Fibroblast of gingiva (primary cell): Measurements from ENCODE around the gene IFNL4.
A peak's percentile ranks its signal among the peaks of the same experiment; 100 is the strongest.
"Not testable (repeated sequence)": the region's sequence is repeated elsewhere in the genome, so short reads cannot be mapped to it uniquely, and the experiment has no call there.

ENCODE experiments used
- DNase-seq: peaks from one replicate; pipeline ENCODE4 v3.0.0-alpha.2; 2011; ENCODE audit warnings: low read depth

IFNL4 gene

DNA sequence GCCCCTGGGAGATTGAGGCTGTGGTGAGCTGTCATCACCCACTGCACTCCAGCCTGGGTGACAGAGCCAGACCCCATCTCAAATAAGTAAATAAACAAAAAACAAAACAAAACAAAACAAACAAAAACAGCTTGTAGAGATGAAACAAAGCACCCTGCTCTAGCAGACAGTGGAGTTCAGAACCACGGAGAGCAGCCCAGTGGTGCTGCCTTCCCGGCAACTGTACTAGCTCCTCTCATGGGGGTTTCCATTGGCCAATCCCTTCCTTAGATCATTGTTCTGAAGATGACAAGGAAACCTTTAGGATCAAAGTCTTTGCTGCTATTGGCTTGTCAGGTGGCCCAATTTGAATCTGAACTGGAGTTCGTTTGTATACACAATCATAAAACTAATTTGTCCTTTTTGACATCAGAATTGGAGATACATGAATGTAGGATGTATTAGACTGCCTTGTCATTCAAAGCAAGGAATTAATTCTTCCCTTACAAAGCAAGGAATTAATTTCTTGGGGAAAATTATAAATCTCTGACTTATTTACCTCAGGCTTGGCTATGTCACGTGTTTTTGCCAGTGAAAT, 24.9 kb downstream of the IFNL4 start:
- no peak for DNase-seq

DNA sequence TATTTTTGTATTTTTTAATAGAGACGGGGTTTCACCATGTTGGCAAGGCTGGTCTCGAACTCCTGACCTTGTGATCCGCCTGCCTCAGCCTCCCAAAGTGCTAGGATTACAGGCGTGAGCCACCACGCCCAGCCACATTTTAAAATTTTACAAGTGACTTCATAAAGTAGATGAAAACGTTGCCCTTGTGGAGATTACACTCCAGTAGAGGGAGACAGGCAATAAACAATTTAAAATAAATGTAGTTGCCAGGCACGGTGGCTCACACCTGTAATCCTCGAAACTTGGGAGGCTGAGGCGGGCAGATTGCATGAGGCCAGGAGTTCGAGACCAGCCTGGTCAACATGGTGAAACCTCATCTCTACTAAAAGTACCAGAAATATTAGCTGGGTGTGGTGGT, 29.5 kb downstream of the IFNL4 start:
- DNase-seq: not testable (repeated sequence)

DNA sequence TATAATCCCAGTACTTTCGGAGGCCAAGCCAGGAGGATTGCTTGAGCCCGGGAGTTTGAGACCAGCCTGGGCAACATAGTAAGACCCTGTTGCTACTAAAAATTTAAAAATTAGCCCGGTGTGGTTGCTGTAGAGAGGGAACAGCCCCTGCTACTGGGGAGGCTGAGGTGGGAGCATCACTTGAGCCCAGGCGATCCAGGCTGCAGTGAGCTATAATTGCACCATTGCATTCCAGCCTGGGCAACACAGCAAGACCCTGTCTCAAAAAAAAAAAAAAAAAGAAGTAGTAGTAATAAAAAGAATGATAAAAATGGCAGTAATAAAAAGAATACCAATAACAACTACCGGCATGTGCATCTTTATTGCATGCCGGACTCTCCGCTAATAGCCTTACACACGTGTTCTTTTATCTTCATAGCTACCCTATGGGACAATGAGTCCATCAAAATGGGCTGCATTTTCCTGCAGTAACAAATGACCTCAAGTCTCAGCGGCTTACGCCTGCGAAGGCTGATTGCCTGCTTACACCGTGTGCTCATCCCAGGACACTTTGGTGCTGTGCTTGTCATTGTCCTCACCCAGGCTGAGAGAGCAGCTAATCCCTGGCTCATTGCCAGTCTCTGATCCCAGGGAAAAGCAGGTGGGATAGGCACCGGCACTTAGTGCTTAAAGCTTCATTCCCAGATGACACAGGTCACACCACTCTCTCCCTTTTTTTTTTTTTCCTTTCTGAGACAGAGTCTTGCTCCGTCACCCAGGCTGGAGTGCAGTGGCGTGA, 30.2 kb downstream of the IFNL4 start:
- DNase-seq: no peak

DNA sequence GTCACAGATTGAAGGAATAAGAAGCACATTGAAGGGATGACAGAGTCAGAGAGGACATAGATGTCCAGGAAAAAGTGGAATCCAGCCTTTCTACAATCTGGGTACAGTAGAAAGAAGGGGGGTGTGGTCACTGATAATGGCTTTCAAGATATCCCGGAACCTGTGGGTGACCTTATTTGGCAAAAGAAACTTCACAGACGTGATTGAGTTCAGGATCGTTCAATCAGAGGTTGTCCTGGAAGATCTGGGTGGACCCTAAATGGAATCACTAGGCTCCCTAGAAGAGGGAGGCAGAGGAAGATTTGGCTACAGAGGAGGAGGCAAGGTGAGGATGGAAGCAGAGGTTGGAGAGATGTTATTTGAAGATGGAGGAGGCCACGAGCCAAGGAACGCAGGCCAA, 31.6 kb downstream of the IFNL4 start:
- no peak for DNase-seq

DNA sequence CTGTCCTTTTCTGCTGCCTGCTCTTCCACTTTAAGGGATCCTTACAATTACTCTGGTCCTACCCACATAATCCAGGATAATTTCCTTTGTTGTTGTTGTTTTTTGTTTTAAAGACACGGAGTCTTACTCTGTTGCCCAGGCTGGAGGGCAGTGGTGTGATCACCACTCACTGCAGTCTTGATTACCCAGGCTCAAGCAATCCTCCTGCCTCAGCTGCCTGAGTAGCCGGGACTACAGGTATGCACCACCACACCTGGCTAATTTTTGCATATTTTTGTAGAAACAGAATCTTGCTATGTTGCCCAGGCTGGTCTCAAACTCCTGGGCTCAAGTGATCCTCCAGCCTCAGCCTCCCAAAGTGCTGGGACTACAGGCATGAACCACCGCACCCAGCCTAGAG, 33.3 kb downstream of the IFNL4 start:
- DNase-seq: not testable (repeated sequence)

DNA sequence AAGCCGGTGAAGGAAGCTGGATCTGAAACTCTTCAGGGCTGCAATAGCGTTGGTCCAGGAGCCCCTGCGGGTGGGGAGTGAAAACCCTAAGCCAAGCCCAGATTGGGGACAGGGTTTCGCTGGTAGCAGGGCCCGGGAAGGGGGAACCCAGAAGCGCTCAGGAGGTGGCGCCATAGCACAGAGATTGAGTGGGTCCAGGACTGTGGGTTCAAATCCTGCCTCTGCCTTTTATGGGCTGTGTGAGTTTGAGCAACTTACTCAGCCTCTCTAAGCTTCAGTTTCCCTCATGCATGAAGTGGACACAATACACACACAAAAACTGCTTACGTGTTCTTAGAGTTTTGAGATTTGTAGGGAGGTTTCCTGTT, 36.3 kb downstream of the IFNL4 start:
- DNase-seq: no peak

DNA sequence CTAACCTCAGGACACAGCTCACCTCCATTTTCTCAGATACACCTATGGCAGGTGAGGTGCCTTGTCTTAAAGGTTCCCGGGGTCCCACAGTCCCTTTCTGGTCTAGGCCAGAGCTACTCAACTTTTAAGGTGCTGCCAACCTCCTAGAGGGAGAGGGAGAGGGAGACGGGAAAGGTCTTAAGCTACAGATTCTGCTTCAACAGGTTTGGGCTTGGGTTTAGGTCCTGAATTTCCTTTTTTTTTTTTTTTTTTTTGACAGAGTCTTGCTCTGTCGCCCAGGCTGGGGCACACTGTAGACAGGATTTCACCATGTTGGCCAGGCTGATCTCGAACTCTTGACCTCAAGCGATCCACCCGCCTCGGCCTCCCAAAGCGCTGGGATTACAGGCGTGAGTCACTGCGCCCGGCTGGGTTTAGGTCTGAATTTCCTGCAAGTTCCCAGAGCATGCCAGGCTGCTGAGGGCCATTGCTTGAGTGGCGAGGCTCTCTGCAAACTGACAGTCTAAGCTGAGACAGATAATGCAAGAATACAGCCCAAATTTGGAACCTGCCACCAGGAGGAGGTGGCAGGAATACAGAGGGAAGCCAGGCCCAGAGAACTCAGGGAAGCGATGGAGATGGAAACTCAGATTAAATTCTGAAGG, 36.8 kb downstream of the IFNL4 start:
- no peak for DNase-seq

DNA sequence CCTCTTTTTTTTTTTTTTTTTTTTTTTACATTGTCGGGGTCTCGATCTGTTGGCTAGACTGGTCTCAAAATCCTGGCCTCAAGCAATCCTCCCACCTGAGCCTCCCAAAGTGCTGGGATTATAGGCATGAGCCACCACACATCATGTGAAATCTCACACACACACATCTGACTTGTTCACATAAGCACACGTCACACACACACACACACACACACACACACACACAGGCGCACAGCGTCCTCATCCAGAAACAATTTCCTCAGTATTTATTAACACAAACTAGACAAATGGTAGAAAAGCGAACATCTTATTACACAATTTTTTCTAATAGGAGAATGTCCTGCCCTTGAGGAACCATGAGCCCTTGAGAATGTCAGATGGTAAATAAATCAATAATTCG, 39.5 kb downstream of the IFNL4 start:
- no peak for DNase-seq

DNA sequence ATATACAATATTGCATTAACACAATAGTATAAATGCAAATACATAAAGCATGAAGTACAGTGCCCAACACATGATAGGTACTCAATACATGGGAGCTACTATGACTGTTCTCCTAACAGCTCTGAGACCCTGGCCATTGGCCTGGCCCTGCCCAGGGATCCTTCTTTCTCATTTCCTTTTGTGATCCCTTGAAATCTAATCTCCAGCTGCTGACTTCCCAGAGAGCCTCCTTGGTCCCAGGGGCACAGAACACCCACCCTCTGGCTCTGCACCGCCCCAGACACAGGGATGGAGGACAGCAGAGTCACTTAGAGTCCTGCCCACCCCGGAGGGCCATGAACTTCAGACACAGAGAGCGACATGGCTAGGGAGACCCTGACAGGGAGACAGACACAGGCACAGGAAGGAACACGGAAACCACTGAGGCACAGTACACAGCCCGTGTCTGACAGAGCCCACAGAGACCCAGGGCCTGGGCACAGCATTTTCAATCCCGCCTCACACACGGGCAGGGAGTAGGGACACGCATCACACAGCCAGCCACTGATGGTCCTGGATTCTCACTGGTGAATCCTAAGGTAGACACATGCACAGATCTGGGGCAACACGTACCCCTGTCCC, 40.4 kb downstream of the IFNL4 start:
- no peak for DNase-seq

DNA sequence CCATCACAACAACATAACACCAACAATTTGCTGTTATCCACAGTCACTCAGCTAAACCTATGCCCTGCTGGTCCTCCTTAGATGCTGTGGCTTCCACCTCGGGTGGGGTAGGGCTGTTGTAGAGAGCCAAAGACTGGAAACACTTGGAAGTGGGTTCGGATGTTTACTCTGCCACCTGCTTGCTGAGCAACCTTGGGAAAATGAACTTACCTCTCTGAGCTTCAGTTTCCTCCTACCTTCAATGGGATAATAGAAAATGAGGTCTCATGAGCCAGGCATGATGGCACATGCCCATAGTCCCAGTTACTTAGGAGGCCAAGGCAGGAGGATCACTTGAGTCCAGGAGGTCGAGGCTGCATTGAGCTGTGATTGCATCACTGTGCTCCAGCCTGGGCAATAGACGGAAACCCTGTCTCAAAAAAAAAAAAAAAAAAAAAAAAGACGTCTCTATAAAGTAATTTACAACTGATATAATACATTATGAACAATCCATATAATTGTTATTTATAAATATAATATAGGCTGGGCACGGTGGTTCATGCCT, 41.3 kb downstream of the IFNL4 start:
- DNase-seq: no peak

DNA sequence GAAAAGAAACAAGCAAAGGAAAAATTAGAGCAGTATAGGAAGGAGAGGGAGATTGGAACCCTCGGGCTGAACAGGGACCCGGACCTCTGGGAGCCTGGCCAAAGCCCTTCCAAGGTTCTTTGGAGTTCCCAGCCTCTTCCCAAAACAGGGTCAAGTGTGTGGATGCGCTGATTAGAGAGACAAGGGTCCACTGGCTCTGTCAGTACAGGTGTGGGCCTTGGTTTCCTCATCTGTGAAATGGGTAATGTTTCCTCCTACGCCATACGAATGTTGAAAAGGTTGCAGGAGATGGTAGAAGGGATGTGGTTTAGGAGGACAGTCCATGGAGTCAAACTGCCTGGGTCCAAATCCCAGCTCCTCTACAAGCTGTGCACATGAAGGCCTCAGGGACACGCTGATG, 42.5 kb downstream of the IFNL4 start:
- DNase-seq: no peak

DNA sequence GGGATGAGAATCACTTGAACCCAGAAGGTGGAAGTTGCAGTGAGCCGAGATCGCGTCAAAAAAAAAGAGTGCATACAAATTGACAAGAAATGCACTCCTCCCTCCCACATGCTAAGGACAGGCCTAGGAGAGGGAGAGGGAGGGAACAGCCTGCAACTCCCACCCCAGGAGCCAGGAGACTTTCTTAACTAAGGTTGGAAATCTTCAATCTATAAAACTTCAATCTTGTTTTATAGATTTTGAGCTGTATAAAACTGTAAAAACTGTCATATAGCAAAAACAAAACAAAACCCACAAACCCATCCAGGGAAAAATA, 43.2 kb downstream of the IFNL4 start:
- no peak for DNase-seq

DNA sequence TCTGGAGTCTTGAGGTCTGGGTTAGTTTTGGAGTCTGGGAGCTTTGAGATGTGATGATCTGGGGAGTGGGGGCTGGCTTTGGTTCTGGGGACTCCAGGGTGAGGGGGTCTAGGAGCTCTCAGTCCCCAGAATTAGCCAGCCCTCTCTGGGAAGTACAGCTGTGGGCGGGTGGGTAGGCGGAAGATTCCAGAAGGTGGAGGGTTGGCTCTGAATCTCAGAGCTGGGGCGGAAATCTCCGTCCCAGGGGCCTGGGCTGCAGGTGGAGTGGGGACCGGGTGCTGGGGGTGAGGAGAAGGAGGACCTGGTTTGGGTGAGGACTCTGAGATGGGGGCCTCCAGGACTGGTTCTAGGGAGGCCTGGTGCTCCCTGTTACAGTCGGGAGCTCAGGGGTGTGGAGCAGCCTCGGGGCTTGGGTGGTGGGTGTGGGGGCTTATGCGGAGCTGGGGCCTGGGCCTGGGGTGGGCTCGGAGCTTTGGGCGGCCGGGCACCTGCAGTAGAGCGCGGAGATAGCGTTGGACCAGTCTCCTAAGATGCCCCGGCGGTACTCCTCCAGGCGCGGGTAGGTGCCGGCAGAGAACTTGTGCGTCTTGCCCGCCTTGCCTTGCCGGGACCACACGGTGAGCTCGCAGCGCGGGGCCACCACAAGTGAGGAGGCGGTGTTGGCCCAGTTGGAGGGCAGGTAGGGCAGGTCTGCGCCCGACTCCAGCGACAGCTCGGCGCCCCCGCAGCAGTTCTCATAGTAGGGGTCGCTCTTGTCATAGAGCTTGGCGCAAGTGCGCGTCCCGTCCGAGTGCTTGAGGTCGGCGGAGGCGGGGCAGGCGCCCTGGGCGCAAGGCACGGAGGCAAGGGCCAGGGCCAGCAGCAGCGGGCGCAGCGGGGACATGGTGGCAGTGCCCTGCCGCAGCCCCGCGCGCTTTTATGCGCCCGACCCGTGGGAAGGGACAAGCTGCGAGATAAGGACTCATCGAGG, 45.0 kb downstream of the IFNL4 start, which contains the start of gene SYCN:
Gene SYCN (minus strand): TSS at position 892 of the 970 bp plus-strand sequence. CDS start 9 bp downstream, at position 883.
- no peak for DNase-seq

DNA sequence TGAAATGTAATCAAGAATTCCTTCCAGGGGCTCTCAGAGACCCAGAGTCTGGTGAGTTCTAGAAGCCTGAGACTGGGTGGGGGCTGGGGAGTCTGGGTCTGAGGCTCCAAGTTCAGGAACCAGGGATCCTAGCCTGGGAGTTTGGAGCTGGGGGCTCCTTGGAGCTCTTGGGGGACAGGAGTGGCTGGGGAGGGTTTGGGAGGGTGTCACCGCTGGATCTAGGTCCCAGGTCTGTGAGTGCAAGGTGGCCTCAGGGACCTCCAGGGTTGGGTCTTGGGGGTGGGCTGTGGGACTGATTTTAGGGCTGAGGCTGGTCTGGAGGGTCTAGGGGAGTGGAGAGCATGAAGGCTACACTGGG, 45.7 kb downstream of the IFNL4 start:
- no peak for DNase-seq

DNA sequence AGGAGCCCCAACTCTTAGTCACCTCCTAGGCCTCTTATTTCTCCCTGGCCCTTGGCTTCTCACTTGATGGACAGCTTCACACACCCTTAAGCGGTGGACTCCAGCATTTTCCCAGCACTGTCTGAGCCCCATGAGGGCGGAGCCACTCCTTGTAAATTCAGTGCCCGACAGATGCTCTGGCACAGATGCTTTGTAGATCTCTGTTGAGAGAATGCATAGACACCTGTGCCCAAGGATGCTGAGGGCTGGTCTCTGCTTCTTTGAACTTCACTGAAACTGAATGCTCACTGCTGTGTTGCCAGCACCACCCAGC, 47.9 kb downstream of the IFNL4 start:
- no peak for DNase-seq

DNA sequence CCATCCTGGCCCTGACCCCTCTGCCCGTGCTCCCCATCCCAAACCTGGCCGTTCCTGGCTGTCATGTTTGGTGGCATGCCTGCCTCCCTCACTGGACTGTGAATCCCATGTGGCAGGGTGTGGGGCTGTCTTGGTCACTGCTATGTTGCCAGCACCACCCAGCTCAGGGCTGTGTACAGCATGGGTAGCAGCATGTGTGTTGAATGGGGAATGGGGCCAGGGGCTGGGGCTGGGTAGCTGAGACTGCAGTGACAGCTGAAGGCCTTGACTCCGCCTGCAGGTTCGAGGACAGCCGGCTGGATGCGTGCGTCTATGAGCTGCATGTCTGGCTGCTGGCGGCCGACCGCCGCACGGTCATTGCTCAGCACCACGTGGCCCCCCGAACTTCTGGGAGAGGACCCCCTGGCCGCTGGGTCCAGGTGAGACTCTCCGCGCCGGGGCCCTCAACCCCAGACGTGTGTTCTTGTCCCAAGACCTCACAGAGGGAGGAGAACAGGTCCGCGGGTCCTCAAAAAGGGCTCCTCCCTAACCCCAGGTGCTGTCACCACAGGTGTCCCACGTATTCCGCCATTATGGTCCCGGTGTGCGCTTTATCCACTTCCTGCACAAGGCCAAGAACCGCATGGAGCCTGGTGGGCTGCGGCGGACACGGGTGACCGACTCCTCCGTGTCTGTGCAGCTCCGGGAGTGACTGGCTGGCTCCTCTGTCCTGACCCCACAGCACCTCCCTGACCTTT, 48.4 kb downstream of the IFNL4 start:
- DNase-seq: no peak

DNA sequence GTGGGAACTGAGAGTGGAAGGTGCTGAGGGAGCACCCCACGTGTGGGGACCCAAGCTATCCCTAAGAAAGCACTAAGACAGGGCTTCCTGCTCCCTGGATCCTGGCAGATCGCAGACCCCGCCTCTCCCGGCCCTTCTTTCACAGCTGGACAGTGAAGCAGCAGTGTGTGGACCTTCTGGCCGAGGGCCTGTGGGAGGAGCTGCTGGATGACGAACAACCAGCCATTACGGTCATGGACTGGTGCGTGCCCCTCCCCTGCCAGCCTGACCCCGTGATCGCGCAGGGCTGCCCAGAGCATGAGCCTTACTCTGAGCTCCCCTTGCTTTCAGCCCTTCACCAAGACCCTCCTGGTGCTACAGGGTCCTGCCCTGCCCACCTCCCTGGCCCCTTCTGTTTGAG, 49.6 kb downstream of the IFNL4 start:
- DNase-seq: peak; percentile 60

DNA sequence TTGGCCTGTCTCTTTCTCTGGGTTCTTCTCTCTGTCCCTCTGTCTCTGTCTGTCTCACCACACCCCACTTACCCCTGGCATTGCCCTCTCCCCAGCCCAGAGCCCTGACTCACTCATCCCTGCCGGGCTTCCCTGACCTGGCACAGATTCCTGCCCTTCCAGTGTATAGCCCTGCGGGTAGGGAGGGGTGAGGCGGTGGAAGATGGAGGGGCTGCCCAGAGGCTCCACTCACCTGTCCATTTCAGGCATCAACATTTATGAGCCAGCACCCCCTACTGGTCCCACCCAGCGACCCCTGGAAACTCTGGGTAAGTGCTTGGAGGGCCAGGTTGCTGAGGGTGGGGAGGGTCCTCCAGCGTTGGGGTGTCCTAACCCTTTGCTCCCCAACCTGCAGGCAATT, 50.8 kb downstream of the IFNL4 start:
- no peak for DNase-seq

DNA sequence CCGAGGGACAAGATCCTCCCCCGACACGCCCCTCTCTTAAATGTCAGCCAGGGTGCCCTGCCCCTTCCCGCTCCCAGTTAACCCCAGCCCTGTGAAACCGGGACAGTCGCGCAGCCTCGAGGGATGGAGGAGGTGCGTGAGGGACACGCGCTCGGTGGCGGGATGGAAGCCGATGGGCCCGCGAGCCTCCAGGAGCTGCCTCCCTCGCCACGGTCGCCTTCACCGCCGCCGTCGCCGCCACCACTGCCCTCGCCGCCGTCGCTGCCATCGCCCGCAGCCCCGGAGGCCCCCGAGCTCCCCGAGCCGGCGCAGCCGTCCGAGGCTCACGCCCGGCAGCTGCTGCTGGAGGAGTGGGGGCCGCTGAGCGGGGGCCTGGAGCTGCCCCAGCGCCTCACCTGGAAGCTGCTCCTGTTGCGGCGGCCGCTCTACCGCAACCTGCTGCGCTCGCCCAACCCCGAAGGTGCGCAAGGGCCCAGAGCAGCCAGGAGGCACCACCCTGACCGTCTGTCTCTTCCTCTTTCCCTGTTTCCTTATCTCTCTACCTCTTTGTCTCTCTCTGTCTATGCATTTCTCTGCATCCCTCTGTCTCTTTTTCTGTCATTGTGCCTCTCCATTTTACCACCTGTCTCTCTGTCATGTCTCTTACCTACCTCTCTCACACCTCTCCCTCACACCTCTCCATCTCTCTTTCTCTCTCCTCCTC, 51.6 kb downstream of the IFNL4 start, which contains the start of gene NCCRP1:
Gene NCCRP1 (plus strand): TSS at position 105 of the 703 bp plus-strand sequence. CDS start 19 bp downstream, at position 124.
- DNase-seq: no peak

DNA sequence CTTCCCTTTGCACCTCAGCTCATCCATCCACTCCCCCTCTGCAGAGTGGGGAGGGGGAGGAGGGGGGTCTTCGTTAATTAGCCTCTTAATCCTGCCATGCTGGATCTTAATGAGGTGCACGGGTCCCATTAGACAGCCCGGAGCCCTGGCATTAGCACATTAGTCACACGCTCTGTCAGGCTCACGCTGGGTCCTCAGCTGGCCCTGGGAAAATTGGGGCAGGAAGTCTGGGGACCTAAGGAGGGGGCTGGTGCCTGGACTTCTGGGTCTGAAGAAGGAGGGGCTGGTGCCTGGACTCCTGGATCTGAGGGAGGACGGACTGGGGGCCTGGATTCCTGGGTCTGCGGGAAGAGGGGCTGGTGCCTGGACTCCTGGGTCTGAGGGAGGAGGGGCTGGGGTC, 52.3 kb downstream of the IFNL4 start:
- no peak for DNase-seq
